ENCODE results near the gene MSANTD1. TPM values are rescaled to one million over a fixed set of nuclear protein-coding genes. Genes with fewer than 3 reads are reported as not detected.

MSANTD1 gene
- total RNA-seq, 1 donor from 2014 or later: 1.6 TPM

GRCh38 chr4:3263876-3264193 is 14.9 kb downstream of the MSANTD1 start:
- H3K4me2 ChIP-seq (ENCODE audit: low read length): no peak overlapping the region
- H4K20me1 ChIP-seq (ENCODE audit: insufficient read depth, low read length): no peaks in the 10 kb centered on the region
- no peak overlapping the region for H3K27ac ChIP-seq (ENCODE audit: low read depth, low read length)
- H3K9me3 ChIP-seq (ENCODE audit: insufficient read depth, low read depth, low read length): no peaks in the 10 kb centered on the region
- no peaks in the 10 kb centered on the region for H3K79me2 ChIP-seq (ENCODE audit: insufficient read depth, low read length)
- no peak overlapping the region for H2AFZ ChIP-seq (ENCODE audit: low read depth, low read length)
- no peak overlapping the region for H3K4me3 Mint-ChIP-seq (ENCODE audit: unreplicated experiment)
- no peak overlapping the region for H3K4me3 ChIP-seq (ENCODE audit: insufficient read depth, low read depth, low read length)
- FAIRE-seq (no peak), DNase-seq (ENCODE audit: low read depth) (no peak)
- no peak overlapping the region for H3K9ac ChIP-seq (ENCODE audit: low read length)
- H3K4me1 ChIP-seq (ENCODE audit: insufficient read depth, low read length): no peaks in the 10 kb centered on the region
- H3K36me3 ChIP-seq (ENCODE audit: insufficient read depth, low read length): no peaks in the 10 kb centered on the region
- no peaks in the 10 kb centered on the region for H3K4me1 Mint-ChIP-seq (ENCODE audit: low read depth, unreplicated experiment)
- peaks cover 8% of the 10 kb centered on the region for H3K36me3 Mint-ChIP-seq (ENCODE audit: low read depth, unreplicated experiment)
- TF ChIP-seq CTCF (IDR thresholded peaks at IDR 0.05; ENCODE audit: insufficient read depth, low read depth, low read length): no peak
- no peak for TF ChIP-seq EZH2 (IDR thresholded peaks at IDR 0.05; ENCODE audit: insufficient read depth, low read length)
- peaks cover 2% of the 10 kb centered on the region for H3K27me3 ChIP-seq (ENCODE audit: insufficient read depth, low read length)
- H3K27ac Mint-ChIP-seq (ENCODE audit: unreplicated experiment): no peak overlapping the region
- no peaks in the 10 kb centered on the region for H3K9me3 Mint-ChIP-seq (ENCODE audit: unreplicated experiment)
- H3K27me3 Mint-ChIP-seq (ENCODE audit: low read depth, unreplicated experiment): peaks cover 11% of the 10 kb centered on the region

- Mint-ChIP-seq H3K27ac (ENCODE audit: unreplicated experiment) (no peak overlapping the region), H3K9me3 (ENCODE audit: unreplicated experiment) (no peaks in the 10 kb centered on the region), H3K27me3 (ENCODE audit: low read depth, unreplicated experiment) (peaks cover 11% of the 10 kb centered on the region), H3K4me3 (ENCODE audit: unreplicated experiment) (no peak overlapping the region), H3K36me3 (ENCODE audit: low read depth, unreplicated experiment) (peaks cover 7% of the 10 kb centered on the region), H3K4me1 (ENCODE audit: low read depth, unreplicated experiment) (no peaks in the 10 kb centered on the region)
- no peaks in the 10 kb centered on the region for H4K20me1 ChIP-seq (ENCODE audit: insufficient read depth, low read length)
- H3K27ac ChIP-seq (ENCODE audit: low read depth, low read length): no peak overlapping the region
- no peak overlapping the region for H2AFZ ChIP-seq (ENCODE audit: low read depth, low read length)
- DNase-seq (ENCODE audit: low read depth) (no peak), FAIRE-seq (no peak)
- H3K4me2 ChIP-seq (ENCODE audit: low read length): no peak overlapping the region
- H3K36me3 ChIP-seq (ENCODE audit: insufficient read depth, low read length): no peaks in the 10 kb centered on the region
- TF ChIP-seq EZH2 (IDR thresholded peaks at IDR 0.05; ENCODE audit: insufficient read depth, low read length): no peak
- no peak for TF ChIP-seq CTCF (IDR thresholded peaks at IDR 0.05; ENCODE audit: insufficient read depth, low read depth, low read length)
- peaks cover 2% of the 10 kb centered on the region for H3K27me3 ChIP-seq (ENCODE audit: insufficient read depth, low read length)
- H3K9me3 ChIP-seq (ENCODE audit: insufficient read depth, low read depth, low read length): no peaks in the 10 kb centered on the region
- no peak overlapping the region for H3K9ac ChIP-seq (ENCODE audit: low read length)
- no peaks in the 10 kb centered on the region for H3K79me2 ChIP-seq (ENCODE audit: insufficient read depth, low read length)
- no peak overlapping the region for H3K4me3 ChIP-seq (ENCODE audit: insufficient read depth, low read depth, low read length)
- H3K4me1 ChIP-seq (ENCODE audit: insufficient read depth, low read length): no peaks in the 10 kb centered on the region
Measured at GRCh38 chr4:3266076-3266475, 17.1 kb downstream of the MSANTD1 start.

GRCh38 chr4:3267576-3268394 is 18.8 kb downstream of the MSANTD1 start:
- peaks cover 3% of the 10 kb centered on the region for H3K36me3 Mint-ChIP-seq (ENCODE audit: low read depth, unreplicated experiment)
- no peak overlapping the region for H3K27ac ChIP-seq (ENCODE audit: low read depth, low read length)
- H3K27me3 Mint-ChIP-seq (ENCODE audit: low read depth, unreplicated experiment): peaks cover 6% of the 10 kb centered on the region
- H3K36me3 ChIP-seq (ENCODE audit: insufficient read depth, low read length): no peaks in the 10 kb centered on the region
- no peak overlapping the region for H3K4me3 Mint-ChIP-seq (ENCODE audit: unreplicated experiment)
- no peaks in the 10 kb centered on the region for H3K4me1 ChIP-seq (ENCODE audit: insufficient read depth, low read length)
- TF ChIP-seq CTCF (IDR thresholded peaks at IDR 0.05; ENCODE audit: insufficient read depth, low read depth, low read length): no peak
- no peak for TF ChIP-seq EZH2 (IDR thresholded peaks at IDR 0.05; ENCODE audit: insufficient read depth, low read length)
- H3K9ac ChIP-seq (ENCODE audit: low read length): no peak overlapping the region
- no peak overlapping the region for H3K4me2 ChIP-seq (ENCODE audit: low read length)
- H3K27ac Mint-ChIP-seq (ENCODE audit: unreplicated experiment): no peak overlapping the region
- H3K27me3 ChIP-seq (ENCODE audit: insufficient read depth, low read length): peaks cover 2% of the 10 kb centered on the region
- no peak overlapping the region for H2AFZ ChIP-seq (ENCODE audit: low read depth, low read length)
- DNase-seq (ENCODE audit: low read depth): no peak
- no peaks in the 10 kb centered on the region for H4K20me1 ChIP-seq (ENCODE audit: insufficient read depth, low read length)
- H3K4me3 ChIP-seq (ENCODE audit: insufficient read depth, low read depth, low read length): no peak overlapping the region
- H3K9me3 Mint-ChIP-seq (ENCODE audit: unreplicated experiment): no peaks in the 10 kb centered on the region
- H3K4me1 Mint-ChIP-seq (ENCODE audit: low read depth, unreplicated experiment): no peaks in the 10 kb centered on the region
- FAIRE-seq: no peak
- no peaks in the 10 kb centered on the region for H3K9me3 ChIP-seq (ENCODE audit: insufficient read depth, low read depth, low read length)
- no peaks in the 10 kb centered on the region for H3K79me2 ChIP-seq (ENCODE audit: insufficient read depth, low read length)
